GM21447 (cell line): ENCODE results near the gene JAG1.
"Not testable (repeated sequence)": the region's sequence is repeated elsewhere in the genome, so short reads cannot be mapped to it uniquely, and the experiment has no call there.

Experiments
- ATAC-seq: cut with Tn5 transposase; IDR thresholded peaks from one replicate; pipeline ENCODE4 v1.9.1; 2021; ENCODE audit not compliant: unreplicated experiment

The JAG1 gene

DNA sequence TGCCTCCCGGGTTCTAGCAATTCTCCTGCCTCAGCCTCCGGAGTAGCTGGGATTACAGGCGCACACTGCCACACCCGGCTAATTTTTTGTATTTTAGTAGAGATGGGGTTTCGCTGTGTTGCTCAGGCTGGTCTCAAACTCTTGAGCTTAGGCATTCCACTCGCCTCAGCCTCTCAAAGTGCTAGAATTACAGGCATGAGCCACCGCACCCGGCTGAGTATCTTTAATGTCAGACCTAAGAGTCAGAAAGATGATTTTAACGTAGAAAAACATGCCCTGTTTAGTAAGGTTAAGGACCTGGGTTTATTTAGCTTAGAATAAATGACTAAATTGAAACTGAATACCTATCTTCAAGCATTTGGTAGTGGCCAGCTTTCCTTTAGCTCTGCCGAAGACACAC, 83.4 kb downstream of the JAG1 start:
- not testable (repeated sequence) for ATAC-seq
